Activated effector memory CD4-positive, alpha-beta T cell treated with Interleukin-2 at 50 U/mL for 16 hours (primary cell): ENCODE results near the gene PTPRD.

Experiments used
- DNase-seq: peaks from one replicate; pipeline ENCODE4 v3.0.0-alpha.2; 2020

The PTPRD gene

GRCh38 chr9:8694983-8695588 is 1917.7 kb downstream of the PTPRD start:
- DNase-seq, result no peak

GRCh38 chr9:8693464-8693863 is 1919.3 kb downstream of the PTPRD start:
- no peak for DNase-seq

GRCh38 chr9:8686516-8686915 is 1926.3 kb downstream of the PTPRD start:
- no peak for DNase-seq

- no peak for DNase-seq
Observed at GRCh38 chr9:8685825-8686224, 1927.0 kb downstream of the PTPRD start.

- DNase-seq, result no peak
Observed at GRCh38 chr9:8684978-8685708, 1927.7 kb downstream of the PTPRD start.

- DNase-seq, result no peak
Observed at GRCh38 chr9:8683496-8683895, 1929.3 kb downstream of the PTPRD start.

GRCh38 chr9:8680658-8681057 is 1932.1 kb downstream of the PTPRD start:
- no peak for DNase-seq

- no peak for DNase-seq
Observed at GRCh38 chr9:8680157-8680556, 1932.6 kb downstream of the PTPRD start.

GRCh38 chr9:8679371-8679822 is 1933.4 kb downstream of the PTPRD start:
- no peak for DNase-seq

GRCh38 chr9:8677741-8678140 is 1935.1 kb downstream of the PTPRD start:
- no peak for DNase-seq

GRCh38 chr9:8674536-8674935 is 1938.3 kb downstream of the PTPRD start:
- DNase-seq, result no peak

- no peak for DNase-seq
Observed at GRCh38 chr9:8673830-8674229, 1939.0 kb downstream of the PTPRD start.

GRCh38 chr9:8670751-8671150 is 1942.1 kb downstream of the PTPRD start:
- no peak for DNase-seq

GRCh38 chr9:8668751-8669150 is 1944.1 kb downstream of the PTPRD start:
- no peak for DNase-seq

- no peak for DNase-seq
Observed at GRCh38 chr9:8668231-8668630, 1944.6 kb downstream of the PTPRD start.

GRCh38 chr9:8666060-8666459 is 1946.7 kb downstream of the PTPRD start:
- DNase-seq, result no peak

GRCh38 chr9:8660383-8660782 is 1952.4 kb downstream of the PTPRD start:
- DNase-seq, result no peak

GRCh38 chr9:8659108-8659507 is 1953.7 kb downstream of the PTPRD start:
- DNase-seq, result no peak

- DNase-seq, result no peak
Observed at GRCh38 chr9:8655071-8655470, 1957.7 kb downstream of the PTPRD start.

- DNase-seq, result no peak
Observed at GRCh38 chr9:8653855-8654254, 1958.9 kb downstream of the PTPRD start.

GRCh38 chr9:8653111-8653510 is 1959.7 kb downstream of the PTPRD start:
- DNase-seq, result no peak

GRCh38 chr9:8652255-8652654 is 1960.5 kb downstream of the PTPRD start:
- no peak for DNase-seq

- DNase-seq, result no peak
Observed at GRCh38 chr9:8651846-8652215, 1961.0 kb downstream of the PTPRD start.

GRCh38 chr9:8651070-8651845 is 1961.5 kb downstream of the PTPRD start:
- no peak for DNase-seq
